Activated T-helper 1 cell treated with anti-CD3 and anti-CD28 coated beads, Interleukin-12 subunit alpha, Interleukin-12 subunit beta, Interleukin-2, Interleukin-4 antibody, amounts not matched to agents 30 ng/mL and 10 ng/mL and 1 ng/mL, durations not matched to agents 14 hours and 24 hours and 36 hours (primary cell): ENCODE data around the gene PLEKHA8. TPM values are rescaled to one million over a fixed set of nuclear protein-coding genes. Genes with fewer than 3 reads are reported as not detected.
A peak's percentile ranks its signal among the peaks of the same experiment; 100 is the strongest.

ENCODE experiments used
- DNase-seq: peaks from one replicate; pipeline ENCODE4 v3.0.0; 2021; ENCODE audit warnings: low spot score
- H3K27ac Mint-ChIP-seq: one replicate; pipeline ENCODE4 v1.8.0; 2021; ENCODE audit warnings: mild to moderate bottlenecking, mixed read lengths
- H3K27me3 Mint-ChIP-seq: one replicate; pipeline ENCODE4 v1.8.0; 2022; ENCODE audit warnings: mild to moderate bottlenecking, moderate library complexity, mixed read lengths; ENCODE audit not compliant: insufficient read depth
- H3K36me3 Mint-ChIP-seq: one replicate; pipeline ENCODE4 v1.8.0; 2021; ENCODE audit warnings: low read depth, mixed read lengths
- H3K4me1 Mint-ChIP-seq: one replicate; pipeline ENCODE4 v1.8.0; 2021; ENCODE audit warnings: low read depth, mixed read lengths
- H3K4me3 Mint-ChIP-seq: one replicate; pipeline ENCODE4 v1.8.0; 2021; ENCODE audit warnings: mild to moderate bottlenecking, moderate library complexity, mixed read lengths
- H3K9me3 Mint-ChIP-seq: one replicate; pipeline ENCODE4 v1.8.0; 2021; ENCODE audit warnings: mixed read lengths
- intact Hi-C: fragments of 100-400 bp; cut with micrococcal nuclease; formaldehyde crosslinking; loops from one replicate; pipeline ENCODE4 v1.15.1; 2024
- total RNA-seq: library from RNA; stranded (reverse); gene quantifications from 2 replicates; pipeline ENCODE4 v1.2.3, GENCODE V29; 2022

Gene PLEKHA8, protein sequence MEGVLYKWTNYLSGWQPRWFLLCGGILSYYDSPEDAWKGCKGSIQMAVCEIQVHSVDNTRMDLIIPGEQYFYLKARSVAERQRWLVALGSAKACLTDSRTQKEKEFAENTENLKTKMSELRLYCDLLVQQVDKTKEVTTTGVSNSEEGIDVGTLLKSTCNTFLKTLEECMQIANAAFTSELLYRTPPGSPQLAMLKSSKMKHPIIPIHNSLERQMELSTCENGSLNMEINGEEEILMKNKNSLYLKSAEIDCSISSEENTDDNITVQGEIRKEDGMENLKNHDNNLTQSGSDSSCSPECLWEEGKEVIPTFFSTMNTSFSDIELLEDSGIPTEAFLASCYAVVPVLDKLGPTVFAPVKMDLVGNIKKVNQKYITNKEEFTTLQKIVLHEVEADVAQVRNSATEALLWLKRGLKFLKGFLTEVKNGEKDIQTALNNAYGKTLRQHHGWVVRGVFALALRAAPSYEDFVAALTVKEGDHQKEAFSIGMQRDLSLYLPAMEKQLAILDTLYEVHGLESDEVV
- total RNA-seq = 8.8 and 10.6 TPM in 2 replicates

DNA sequence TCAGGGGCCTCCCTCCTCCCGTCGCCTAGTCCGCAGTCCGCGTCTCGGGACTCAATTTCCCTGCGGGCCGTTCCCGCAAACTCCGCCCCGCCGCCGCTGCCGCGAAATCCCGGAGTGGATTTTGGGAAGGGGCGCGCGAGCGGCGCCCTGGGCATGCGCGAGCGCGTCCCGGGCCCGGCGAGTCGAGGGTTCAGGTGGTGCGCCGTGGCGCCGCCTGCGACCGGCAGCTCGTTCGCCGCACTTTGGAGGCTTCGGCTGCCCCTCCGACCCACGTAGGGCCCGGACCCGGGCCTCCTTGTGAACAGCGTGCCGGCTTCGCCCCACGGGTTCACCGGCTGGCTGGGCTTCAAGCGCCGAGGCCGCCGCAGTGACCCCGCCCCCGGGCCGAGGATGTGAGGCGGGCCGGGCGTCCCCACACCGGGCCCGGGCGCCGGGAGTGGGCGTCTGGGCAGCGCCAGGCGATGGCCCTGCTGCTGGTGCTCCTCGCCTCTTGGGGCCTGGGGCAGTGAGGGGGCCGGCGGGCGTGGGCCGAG, at the start of gene PLEKHA8:
Gene PLEKHA8 (plus strand): TSS at position 197 of the 533 bp plus-strand sequence. CDS start 351 bp downstream, outside the sequence.
- no peaks in the 10 kb centered on the region for H3K27me3 Mint-ChIP-seq
- DNase-seq = peak; percentile 87
- peaks cover 3% of the 10 kb centered on the region for H3K36me3 Mint-ChIP-seq
- no peak within 1 kb of the TSS for H3K4me3 Mint-ChIP-seq
- H3K27ac Mint-ChIP-seq = peak within 1 kb of the TSS; percentile 89
- no peaks in the 10 kb centered on the region for H3K9me3 Mint-ChIP-seq
- peaks cover 39% of the 10 kb centered on the region for H3K4me1 Mint-ChIP-seq
- intact Hi-C loops = loop anchor here (1.0 to 5.0 kb wide), 6 partner anchors 34 to 744 kb away; partner anchors contain the start of genes GGCT, MINDY4 and SCRN1

DNA sequence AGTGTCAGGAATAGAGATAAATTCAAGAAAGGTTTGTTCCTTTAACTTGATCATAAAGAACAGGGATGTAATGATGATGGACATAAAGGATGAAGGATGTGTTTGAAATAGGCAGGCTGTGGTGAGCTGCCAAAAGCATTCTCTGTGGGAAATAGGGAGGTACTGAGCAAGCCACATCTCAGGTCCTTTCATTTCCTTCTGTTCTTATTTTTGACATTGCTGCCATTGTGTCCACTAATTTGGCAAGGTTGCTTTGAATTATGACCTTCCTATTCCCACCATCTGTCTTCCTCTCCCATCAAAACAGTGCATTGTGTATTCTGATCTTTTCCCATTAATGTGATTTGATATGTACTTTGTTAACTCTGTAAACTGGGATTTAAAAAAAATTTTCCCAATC, 48.1 kb upstream of the PLEKHA8 start:
- no peak overlapping the region for H3K27ac Mint-ChIP-seq
- peaks cover 18% of the 10 kb centered on the region for H3K27me3 Mint-ChIP-seq
- H3K36me3 Mint-ChIP-seq = no peaks in the 10 kb centered on the region
- no peaks in the 10 kb centered on the region for H3K4me1 Mint-ChIP-seq
- no peaks in the 10 kb centered on the region for H3K9me3 Mint-ChIP-seq
- no peak for DNase-seq
- H3K4me3 Mint-ChIP-seq = no peak overlapping the region
- intact Hi-C loops = no loop called here

DNA sequence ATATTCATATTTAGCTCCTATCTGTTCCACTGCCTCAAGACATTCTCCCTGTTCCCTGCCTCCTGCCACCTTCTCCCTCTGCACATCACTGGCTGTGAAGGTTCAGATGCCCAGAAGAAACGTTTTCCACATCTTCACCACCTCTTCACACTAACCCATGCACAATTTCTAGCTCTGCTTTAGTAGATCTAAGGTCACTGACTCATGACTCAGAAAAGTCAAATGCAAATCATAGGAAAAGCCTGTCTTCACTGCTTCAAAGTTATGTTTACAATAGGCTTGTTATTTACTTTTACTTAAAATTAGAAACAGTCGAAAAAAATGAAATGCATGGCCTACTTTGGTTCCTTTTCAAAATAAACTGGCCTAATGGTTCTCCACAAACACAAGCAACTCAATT, 41.1 kb upstream of the PLEKHA8 start:
- no peak overlapping the region for H3K27ac Mint-ChIP-seq
- intact Hi-C loops = no loop called here
- peaks cover 56% of the 10 kb centered on the region for H3K27me3 Mint-ChIP-seq
- H3K4me1 Mint-ChIP-seq = no peaks in the 10 kb centered on the region
- no peaks in the 10 kb centered on the region for H3K9me3 Mint-ChIP-seq
- DNase-seq = no peak
- no peak overlapping the region for H3K4me3 Mint-ChIP-seq
- peaks cover 3% of the 10 kb centered on the region for H3K36me3 Mint-ChIP-seq

DNA sequence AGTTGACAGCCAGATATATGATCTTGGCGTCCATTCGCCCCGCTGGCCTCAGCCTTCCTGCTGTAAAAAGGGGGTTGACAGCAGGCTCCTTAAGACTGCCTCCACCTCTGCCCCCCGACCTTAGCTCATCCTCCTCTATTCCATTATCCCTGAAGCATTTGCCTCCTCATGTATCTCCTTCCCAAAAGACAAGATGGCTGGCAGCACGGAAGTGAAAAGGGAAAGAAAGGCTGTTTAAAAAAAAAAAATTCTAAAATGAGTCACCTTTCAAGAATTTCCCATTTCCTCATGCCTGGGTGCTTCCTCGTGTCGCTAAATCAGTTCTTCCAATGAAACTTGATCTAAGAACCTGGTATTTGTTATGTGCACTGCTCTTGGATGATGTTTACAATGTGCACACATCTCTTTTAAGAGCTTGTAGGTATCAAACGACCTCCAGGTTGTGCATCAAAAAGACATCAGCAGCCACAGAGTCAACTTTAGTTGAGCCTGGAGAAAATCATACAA, 40.3 kb upstream of the PLEKHA8 start:
- H3K27me3 Mint-ChIP-seq = peaks cover 63% of the 10 kb centered on the region
- H3K4me3 Mint-ChIP-seq = peak overlapping the region; percentile 69
- H3K27ac Mint-ChIP-seq = no peak overlapping the region

DNA sequence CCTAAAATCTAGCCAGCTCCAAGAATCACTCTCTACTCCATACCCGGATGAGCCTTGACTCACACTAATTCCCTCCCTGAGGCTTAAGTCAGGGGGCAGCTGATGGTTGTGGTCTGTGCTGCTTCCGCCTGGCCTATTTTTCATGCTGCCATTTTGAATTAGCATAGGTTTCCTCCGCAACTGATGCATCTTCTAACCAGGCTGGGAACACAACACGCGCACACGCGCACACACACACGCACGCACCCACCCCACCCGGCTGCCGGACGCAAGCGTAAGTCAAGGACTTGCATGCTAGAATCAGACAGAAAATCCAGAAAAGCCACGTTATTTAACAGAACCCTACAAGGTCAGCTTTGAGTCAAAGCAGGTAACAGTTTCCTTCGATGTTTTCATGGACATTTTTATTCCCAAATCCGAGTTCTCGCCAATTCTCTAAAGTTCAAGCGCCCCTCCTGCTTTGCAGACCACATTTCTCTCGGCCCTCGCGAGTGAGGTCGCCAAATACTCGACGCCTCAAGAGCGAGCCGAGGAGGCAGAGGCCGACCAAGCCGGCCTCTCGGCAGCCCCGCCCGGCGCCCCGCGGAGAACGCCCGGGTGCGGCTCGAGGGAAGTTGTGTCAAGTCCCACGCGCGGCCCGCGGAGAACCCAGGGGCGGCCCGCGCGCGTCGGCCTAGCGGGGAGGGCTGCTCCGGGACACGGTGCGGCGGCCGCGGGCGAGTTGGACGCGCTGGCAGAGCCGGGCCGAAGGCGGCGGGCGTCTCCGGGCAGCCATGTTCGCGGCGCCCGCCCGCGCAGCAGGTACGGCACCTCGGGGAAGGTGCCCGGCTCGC, 39.6 kb upstream of the PLEKHA8 start:
- no peak for DNase-seq
- H3K27me3 Mint-ChIP-seq = peaks cover 63% of the 10 kb centered on the region
- intact Hi-C loops = loop anchor here (2.0 kb wide), 1 partner anchor 40 kb away; the partner anchor contains the start of gene PLEKHA8

More for the DNA sequence above, 40.3 kb upstream of the PLEKHA8 start:
- no peaks in the 10 kb centered on the region for H3K9me3 Mint-ChIP-seq
- H3K36me3 Mint-ChIP-seq = peaks cover 3% of the 10 kb centered on the region
- DNase-seq = no peak
- intact Hi-C loops = loop anchor here (2.0 kb wide), 1 partner anchor 41 kb away; the partner anchor contains the start of gene PLEKHA8
- no peaks in the 10 kb centered on the region for H3K4me1 Mint-ChIP-seq

DNA sequence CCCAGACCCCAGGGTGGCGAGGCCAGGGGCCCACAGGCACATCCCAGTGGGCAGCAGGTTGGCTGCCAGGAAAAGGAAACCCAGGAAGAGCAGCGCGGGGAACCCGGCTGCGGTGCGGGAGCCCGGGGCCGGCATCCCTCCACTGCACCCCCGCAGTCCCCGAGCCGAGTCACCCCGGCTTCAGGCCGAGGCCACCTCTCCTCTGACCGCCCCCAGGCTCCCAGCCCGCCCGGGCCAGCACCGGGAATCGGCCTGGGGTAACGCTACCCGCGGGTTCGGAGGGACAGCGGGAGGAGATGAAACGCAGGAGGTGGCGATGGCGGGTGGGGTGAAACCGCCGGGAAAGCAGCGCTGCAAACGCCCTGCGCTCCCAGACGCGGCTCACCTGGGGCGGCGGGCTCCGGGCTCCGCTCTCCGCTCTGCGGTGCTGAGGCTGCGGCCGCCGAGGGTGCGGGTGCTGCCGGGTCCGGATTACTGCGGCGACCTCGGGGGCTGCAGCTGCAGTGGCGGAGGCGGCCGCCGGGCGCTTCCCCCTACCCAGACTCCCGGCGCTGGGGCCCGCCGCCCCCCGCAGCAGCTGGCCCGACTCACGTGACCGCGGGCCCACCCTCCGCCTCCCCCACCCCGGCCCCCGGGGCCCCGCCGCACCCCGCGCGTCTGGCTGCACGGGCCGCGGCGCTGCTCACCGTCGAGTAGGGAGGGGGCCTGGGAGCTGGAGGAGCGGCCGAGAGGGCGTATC, 38.8 kb upstream of the PLEKHA8 start, which contains the start of gene SCRN1:
Gene SCRN1 (minus strand): TSS at position 545 of the 739 bp plus-strand sequence. CDS start 20,734 bp downstream, outside the sequence.
- Mint-ChIP-seq H3K36me3 (peaks cover 3% of the 10 kb centered on the region), H3K4me3 (peak within 1 kb of the TSS; percentile 69), H3K27ac (no peak within 1 kb of the TSS), H3K27me3 (peaks cover 65% of the 10 kb centered on the region), H3K4me1 (no peaks in the 10 kb centered on the region), H3K9me3 (no peaks in the 10 kb centered on the region)
- intact Hi-C loops = loop anchor here (2.0 kb wide), 1 partner anchor 39 kb away; the partner anchor contains the start of gene PLEKHA8
- no peak for DNase-seq

More for the DNA sequence above, 39.6 kb upstream of the PLEKHA8 start:
- H3K4me3 Mint-ChIP-seq = peak overlapping the region; percentile 69
- no peaks in the 10 kb centered on the region for H3K4me1 Mint-ChIP-seq
- H3K27ac Mint-ChIP-seq = no peak overlapping the region
- no peaks in the 10 kb centered on the region for H3K9me3 Mint-ChIP-seq
- H3K36me3 Mint-ChIP-seq = peaks cover 3% of the 10 kb centered on the region

DNA sequence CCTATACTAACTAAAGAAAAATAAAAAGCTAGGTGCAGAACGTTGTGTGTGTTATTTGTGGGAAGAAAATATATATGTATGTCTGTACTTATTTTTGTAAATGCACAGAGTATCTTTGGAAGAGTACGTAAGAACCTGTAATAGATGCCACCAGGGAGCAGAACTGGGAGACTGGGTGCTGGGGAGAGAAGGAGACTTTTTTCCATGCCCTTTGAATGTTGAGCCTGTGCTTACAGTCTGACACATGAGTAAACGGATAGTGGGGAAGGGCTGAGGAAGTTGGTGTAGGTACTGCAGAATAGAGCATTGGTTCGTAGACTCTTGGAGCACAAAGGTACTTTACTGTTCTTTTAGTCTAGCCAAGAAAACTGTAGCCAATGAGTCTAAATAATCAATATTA, 37.3 kb upstream of the PLEKHA8 start:
- H3K36me3 Mint-ChIP-seq = peaks cover 3% of the 10 kb centered on the region
- H3K9me3 Mint-ChIP-seq = no peaks in the 10 kb centered on the region
- intact Hi-C loops = no loop called here
- H3K27ac Mint-ChIP-seq = no peak overlapping the region
- H3K4me1 Mint-ChIP-seq = no peaks in the 10 kb centered on the region
- DNase-seq = no peak
- peak overlapping the region; percentile 16 for H3K4me3 Mint-ChIP-seq
- H3K27me3 Mint-ChIP-seq = peaks cover 58% of the 10 kb centered on the region

DNA sequence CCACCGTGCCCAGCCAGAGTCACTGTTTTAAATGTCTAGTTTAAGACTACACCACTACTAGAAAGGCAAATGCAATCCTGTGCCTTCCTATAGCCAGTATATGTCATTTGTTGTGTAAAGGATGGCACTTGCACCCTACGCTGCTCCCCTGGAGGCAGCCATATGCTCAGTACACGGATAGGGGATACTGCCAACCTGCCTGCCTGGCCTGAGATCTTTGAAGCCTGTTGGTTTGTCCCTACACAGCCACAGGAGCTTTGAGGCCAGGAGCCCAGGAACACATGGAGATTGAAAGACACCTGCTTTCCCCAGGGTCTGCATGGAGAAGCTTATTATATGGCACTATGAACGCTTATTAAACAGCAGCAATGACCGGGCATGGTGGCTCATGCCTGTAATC, 36.3 kb upstream of the PLEKHA8 start:
- Mint-ChIP-seq H3K27ac (no peak overlapping the region), H3K9me3 (peaks cover 7% of the 10 kb centered on the region), H3K4me3 (peak overlapping the region; percentile 57), H3K27me3 (peaks cover 63% of the 10 kb centered on the region), H3K36me3 (peaks cover 3% of the 10 kb centered on the region), H3K4me1 (no peaks in the 10 kb centered on the region)
- DNase-seq = no peak
- intact Hi-C loops = no loop called here

DNA sequence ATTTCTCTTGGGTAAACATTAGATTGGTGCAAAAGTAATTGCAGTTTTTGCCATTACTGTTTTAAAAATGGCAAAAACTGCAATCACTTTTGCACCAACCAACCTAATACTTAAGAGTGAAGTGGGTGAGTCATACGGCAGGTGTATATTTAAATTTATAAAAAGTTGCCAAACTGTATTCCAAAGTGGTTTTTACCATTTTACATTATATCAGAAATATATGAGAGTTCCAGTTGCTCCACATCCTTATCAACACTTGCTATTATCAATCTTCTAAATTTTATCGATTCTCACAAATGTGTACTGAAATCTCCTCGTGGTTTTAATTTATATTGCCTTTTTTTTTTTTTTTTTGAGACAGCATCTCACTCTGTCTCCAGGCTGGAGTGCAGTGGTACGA, 35.1 kb upstream of the PLEKHA8 start:
- Mint-ChIP-seq H3K36me3 (peaks cover 3% of the 10 kb centered on the region), H3K4me3 (no peak overlapping the region), H3K27ac (no peak overlapping the region), H3K27me3 (peaks cover 57% of the 10 kb centered on the region), H3K4me1 (no peaks in the 10 kb centered on the region), H3K9me3 (peaks cover 12% of the 10 kb centered on the region)
- no peak for DNase-seq
- intact Hi-C loops = no loop called here

DNA sequence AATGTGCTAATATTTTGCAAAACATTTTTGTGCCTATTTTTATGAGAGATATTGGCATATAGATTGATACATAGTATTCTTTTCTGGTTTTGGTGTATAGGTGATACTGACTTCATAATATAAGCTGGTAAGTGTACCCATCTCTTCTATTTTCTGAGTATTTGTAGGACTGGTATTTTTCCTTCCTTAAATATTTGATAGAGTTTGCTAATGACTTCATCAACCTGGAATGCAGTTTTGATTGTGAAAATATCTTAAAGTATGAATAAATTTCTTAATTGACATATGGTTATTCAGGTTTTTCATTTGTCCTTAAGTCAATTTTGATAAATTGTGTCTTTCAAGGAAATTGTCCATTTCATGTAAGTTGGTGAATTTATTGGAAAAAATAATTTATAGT, 32.6 kb upstream of the PLEKHA8 start:
- H3K27me3 Mint-ChIP-seq = peaks cover 47% of the 10 kb centered on the region

DNA sequence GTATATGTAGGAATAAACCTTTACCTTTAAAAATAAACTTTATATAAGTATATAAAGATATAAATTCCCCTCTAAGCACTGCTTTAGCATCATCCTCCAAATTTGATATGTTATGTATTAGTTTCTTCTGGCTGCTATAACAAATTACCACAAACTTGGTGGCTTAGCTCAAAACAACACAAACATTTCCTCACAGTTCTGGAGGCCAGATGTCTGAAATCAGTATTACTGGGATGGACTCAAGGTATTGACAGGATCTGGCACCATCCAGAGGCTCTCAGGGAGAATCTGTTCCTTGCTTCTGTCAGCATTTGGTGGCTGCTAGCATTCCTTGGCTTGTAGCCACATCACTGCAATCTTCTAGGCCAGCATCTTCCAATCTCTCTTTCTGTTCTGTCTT, 31.9 kb upstream of the PLEKHA8 start:
- H3K27me3 Mint-ChIP-seq = peaks cover 40% of the 10 kb centered on the region
- H3K27ac Mint-ChIP-seq = no peak overlapping the region
- DNase-seq = no peak
- intact Hi-C loops = no loop called here
- peaks cover 12% of the 10 kb centered on the region for H3K9me3 Mint-ChIP-seq
- no peak overlapping the region for H3K4me3 Mint-ChIP-seq
- H3K4me1 Mint-ChIP-seq = no peaks in the 10 kb centered on the region
- no peaks in the 10 kb centered on the region for H3K36me3 Mint-ChIP-seq

More for the DNA sequence above, 32.6 kb upstream of the PLEKHA8 start:
- Mint-ChIP-seq H3K36me3 (no peaks in the 10 kb centered on the region), H3K4me1 (no peaks in the 10 kb centered on the region), H3K27ac (no peak overlapping the region), H3K4me3 (no peak overlapping the region), H3K9me3 (peaks cover 12% of the 10 kb centered on the region)
- intact Hi-C loops = no loop called here
- no peak for DNase-seq

DNA sequence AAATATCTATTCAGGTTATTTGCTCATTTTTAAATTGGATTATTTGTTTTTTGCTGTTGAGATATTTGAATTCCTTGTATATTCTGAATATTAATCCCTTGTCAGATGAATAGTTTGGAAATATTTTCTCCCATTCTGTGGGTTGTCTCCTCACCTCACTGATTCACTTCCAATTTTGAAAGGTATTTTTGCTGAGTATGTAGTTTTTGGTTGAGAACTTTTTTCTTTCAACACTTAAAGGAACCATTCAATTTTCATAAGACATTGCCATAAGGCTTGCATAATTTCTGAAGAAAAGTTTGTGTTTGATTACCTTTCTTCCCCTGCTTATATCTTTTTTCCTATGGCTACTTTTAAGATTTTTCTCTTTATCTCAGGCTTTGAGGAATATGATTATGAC, 29.7 kb upstream of the PLEKHA8 start:
- H3K27me3 Mint-ChIP-seq = peaks cover 21% of the 10 kb centered on the region
- intact Hi-C loops = no loop called here

More for the DNA sequence above, 29.7 kb upstream of the PLEKHA8 start:
- DNase-seq = no peak
- H3K36me3 Mint-ChIP-seq = no peaks in the 10 kb centered on the region
- H3K27ac Mint-ChIP-seq = no peak overlapping the region
- H3K9me3 Mint-ChIP-seq = peaks cover 12% of the 10 kb centered on the region
- H3K4me1 Mint-ChIP-seq = no peaks in the 10 kb centered on the region
- no peak overlapping the region for H3K4me3 Mint-ChIP-seq
